HG02678 (cell line): ENCODE results near the gene ARFGEF3.

Experiments used
- ATAC-seq: cut with Tn5 transposase; IDR thresholded peaks from one replicate; pipeline ENCODE4 v1.9.1; 2021; ENCODE audit warnings: mild to moderate bottlenecking, moderate library complexity; ENCODE audit not compliant: unreplicated experiment

Gene ARFGEF3

DNA sequence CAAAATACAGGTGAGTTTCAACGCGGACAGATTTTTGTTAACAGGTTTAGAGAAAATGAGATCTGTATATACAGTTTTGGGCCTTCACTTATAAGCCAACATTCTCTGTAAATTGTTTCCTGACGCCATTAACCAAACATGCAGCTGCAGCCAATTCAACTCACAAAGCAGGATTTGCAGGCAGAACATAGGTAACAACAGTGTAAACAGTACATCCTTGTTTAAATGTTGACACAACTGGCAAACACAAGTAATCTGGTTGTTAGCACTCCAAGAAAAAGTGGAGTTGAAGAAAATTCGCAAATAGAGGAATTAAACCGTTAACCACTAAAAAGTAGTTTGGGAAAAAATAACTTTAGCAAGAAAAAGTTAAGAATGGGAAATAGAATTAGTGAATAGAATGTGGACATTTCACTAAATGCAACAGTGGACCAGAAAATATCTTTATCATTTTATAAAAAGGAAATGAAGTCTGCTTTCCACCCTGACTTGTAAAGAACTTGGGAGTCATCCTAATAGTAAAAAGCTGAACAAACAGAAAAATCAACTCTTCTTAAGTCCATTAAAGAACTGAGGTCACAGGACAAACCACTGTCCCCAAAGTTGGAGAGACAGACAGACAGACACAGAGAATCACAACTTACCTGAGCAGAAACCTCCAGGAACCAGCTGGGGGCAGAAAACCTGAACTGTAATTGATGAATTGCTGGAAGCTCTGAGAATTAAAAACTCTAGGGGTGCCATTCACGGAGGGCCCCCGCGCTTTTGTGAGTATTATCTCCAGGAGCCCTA is 226.0 kb downstream of the ARFGEF3 start:
- ATAC-seq = no peak

DNA sequence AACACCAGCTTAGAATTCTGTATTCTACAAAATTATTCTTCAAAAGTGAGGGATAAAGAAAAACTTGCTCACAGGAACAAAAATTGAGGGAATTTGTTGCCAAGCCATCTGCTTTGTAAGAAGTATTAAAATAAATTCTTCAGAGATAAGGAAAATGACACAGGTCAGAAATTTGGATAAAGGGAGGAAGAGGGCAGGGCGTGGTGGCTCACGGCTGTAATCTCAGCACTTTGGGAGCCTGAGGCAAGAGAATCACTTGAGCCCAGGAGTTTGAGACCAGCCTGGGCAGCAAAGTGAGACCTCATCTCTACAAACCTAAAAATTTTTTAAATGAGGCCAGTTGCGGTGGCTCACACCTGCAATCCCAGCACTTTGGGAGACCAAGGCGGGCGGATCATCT is 227.8 kb downstream of the ARFGEF3 start:
- no peak for ATAC-seq
